HG03045 (cell line): ENCODE data around the gene SNX3.
A peak's percentile ranks its signal among the peaks of the same experiment; 100 is the strongest.
"Not testable (repeated sequence)": the region's sequence is repeated elsewhere in the genome, so short reads cannot be mapped to it uniquely, and the experiment has no call there.

ENCODE experiments used
- ATAC-seq: cut with Tn5 transposase; IDR thresholded peaks from one replicate; pipeline ENCODE4 v1.9.1; 2021; ENCODE audit warnings: mild to moderate bottlenecking, moderate library complexity; ENCODE audit not compliant: unreplicated experiment

The SNX3 gene

GRCh38 chr6:108260809-108261569, at the start of gene SNX3:
Gene SNX3, minus strand, starts transcription at chr6:108261040. Its CDS starts 119 bp downstream, at chr6:108260921.
- ATAC-seq = peak; percentile 94

- ATAC-seq = no peak
These were observed 49.0 kb upstream of the SNX3 start for GRCh38 chr6:108309844-108310243.

GRCh38 chr6:108308641-108309040, 47.8 kb upstream of the SNX3 start:
- ATAC-seq = not testable (repeated sequence)

GRCh38 chr6:108304646-108305045, 43.8 kb upstream of the SNX3 start:
- no peak for ATAC-seq

- ATAC-seq = no peak
These were observed 41.5 kb upstream of the SNX3 start for GRCh38 chr6:108302386-108302785.

- no peak for ATAC-seq
These were observed 34.8 kb upstream of the SNX3 start for GRCh38 chr6:108295676-108296075.

- ATAC-seq = peak; percentile 92
These were observed 34.1 kb upstream of the SNX3 start, which contains the start of gene AFG1L for GRCh38 chr6:108294727-108295625. Gene AFG1L, plus strand, starts transcription at chr6:108295054. Its CDS starts 26 bp downstream, at chr6:108295080.

GRCh38 chr6:108294297-108294726, 33.5 kb upstream of the SNX3 start:
- peak; percentile 28 for ATAC-seq

GRCh38 chr6:108293527-108294296, 32.9 kb upstream of the SNX3 start:
- ATAC-seq = no peak

- not testable (repeated sequence) for ATAC-seq
These were observed 31.7 kb upstream of the SNX3 start for GRCh38 chr6:108292561-108292960.

GRCh38 chr6:108291091-108291490, 30.3 kb upstream of the SNX3 start:
- no peak for ATAC-seq

- ATAC-seq = no peak
These were observed 27.9 kb upstream of the SNX3 start for GRCh38 chr6:108288742-108289141.

GRCh38 chr6:108287373-108287772, 26.5 kb upstream of the SNX3 start:
- ATAC-seq = no peak

GRCh38 chr6:108286366-108286765, 25.5 kb upstream of the SNX3 start:
- no peak for ATAC-seq

- no peak for ATAC-seq
These were observed 24.5 kb upstream of the SNX3 start for GRCh38 chr6:108285381-108285780.

- ATAC-seq = no peak
These were observed 17.0 kb upstream of the SNX3 start for GRCh38 chr6:108277831-108278230.

- ATAC-seq = no peak
These were observed 16.5 kb upstream of the SNX3 start for GRCh38 chr6:108277295-108277694.

- no peak for ATAC-seq
These were observed 15.1 kb upstream of the SNX3 start for GRCh38 chr6:108275976-108276375.

- no peak for ATAC-seq
These were observed 13.7 kb upstream of the SNX3 start for GRCh38 chr6:108274546-108274945.

GRCh38 chr6:108269955-108270354, 9.1 kb upstream of the SNX3 start:
- not testable (repeated sequence) for ATAC-seq

GRCh38 chr6:108268845-108269244, 8.0 kb upstream of the SNX3 start:
- no peak for ATAC-seq
